Epithelial cell of esophagus (primary cell): Measurements from ENCODE around the gene TPI1.
A peak's percentile ranks its signal among the peaks of the same experiment; 100 is the strongest.

Source experiments
- DNase-seq: peaks from one replicate; pipeline ENCODE4 v3.0.0; 2010; ENCODE audit warnings: low read depth
- H3K4me3 ChIP-seq: 2 replicates; pipeline ENCODE4 v1.5.1; 2011; ENCODE audit warnings: mild to moderate bottlenecking, low read length, control low read depth
- TF ChIP-seq, protein P1 (sequence below): IDR thresholded peaks from 2 replicates; pipeline ENCODE4 v1.5.1; 2011; ENCODE audit warnings: low read depth, mild to moderate bottlenecking, low read length, control low read depth, inconsistent platforms; ENCODE audit not compliant: insufficient read depth; ENCODE audit errors: missing control alignments

TPI1 gene

GRCh38 chr12:6821591-6822425, 45.5 kb upstream of the TPI1 start, which contains the start of gene GPR162:
TSS of gene GPR162 (plus strand) at chr12:6821821. CDS start at chr12:6823899, 2,078 bp downstream.
- DNase-seq: peak; percentile 34
- TF ChIP-seq, protein P1, sequence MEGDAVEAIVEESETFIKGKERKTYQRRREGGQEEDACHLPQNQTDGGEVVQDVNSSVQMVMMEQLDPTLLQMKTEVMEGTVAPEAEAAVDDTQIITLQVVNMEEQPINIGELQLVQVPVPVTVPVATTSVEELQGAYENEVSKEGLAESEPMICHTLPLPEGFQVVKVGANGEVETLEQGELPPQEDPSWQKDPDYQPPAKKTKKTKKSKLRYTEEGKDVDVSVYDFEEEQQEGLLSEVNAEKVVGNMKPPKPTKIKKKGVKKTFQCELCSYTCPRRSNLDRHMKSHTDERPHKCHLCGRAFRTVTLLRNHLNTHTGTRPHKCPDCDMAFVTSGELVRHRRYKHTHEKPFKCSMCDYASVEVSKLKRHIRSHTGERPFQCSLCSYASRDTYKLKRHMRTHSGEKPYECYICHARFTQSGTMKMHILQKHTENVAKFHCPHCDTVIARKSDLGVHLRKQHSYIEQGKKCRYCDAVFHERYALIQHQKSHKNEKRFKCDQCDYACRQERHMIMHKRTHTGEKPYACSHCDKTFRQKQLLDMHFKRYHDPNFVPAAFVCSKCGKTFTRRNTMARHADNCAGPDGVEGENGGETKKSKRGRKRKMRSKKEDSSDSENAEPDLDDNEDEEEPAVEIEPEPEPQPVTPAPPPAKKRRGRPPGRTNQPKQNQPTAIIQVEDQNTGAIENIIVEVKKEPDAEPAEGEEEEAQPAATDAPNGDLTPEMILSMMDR: no peak
- H3K4me3 ChIP-seq: peak within 1 kb of the TSS; percentile 18

GRCh38 chr12:6822426-6823135, 44.8 kb upstream of the TPI1 start:
- no peak for DNase-seq
- no peak overlapping the region for H3K4me3 ChIP-seq
- TF ChIP-seq, protein P1: no peak

GRCh38 chr12:6823182-6824084, 43.9 kb upstream of the TPI1 start:
- no peak overlapping the region for H3K4me3 ChIP-seq
- TF ChIP-seq, protein P1: no peak
- DNase-seq: no peak

DNA sequence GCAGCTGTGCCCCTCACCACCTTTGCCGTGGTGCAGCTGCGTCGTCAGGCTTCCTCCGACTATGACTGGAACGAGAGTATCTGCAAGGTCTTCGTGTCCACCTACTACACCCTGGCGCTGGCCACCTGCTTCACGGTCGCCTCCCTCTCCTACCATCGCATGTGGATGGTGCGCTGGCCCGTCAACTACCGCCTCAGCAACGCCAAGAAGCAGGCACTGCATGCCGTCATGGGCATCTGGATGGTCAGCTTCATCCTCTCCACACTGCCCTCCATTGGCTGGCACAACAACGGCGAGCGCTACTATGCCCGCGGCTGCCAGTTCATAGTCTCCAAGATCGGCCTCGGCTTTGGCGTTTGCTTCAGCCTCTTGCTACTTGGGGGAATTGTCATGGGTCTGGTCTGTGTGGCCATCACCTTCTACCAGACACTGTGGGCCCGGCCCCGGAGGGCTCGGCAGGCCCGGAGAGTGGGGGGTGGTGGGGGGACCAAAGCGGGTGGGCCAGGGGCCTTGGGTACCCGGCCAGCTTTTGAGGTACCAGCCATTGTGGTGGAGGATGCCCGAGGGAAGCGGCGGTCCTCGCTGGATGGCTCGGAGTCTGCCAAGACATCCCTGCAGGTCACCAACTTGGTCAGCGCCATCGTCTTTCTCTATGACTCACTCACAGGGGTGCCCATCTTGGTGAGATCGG, 43.1 kb upstream of the TPI1 start:
- no peak overlapping the region for H3K4me3 ChIP-seq
- no peak for DNase-seq
- TF ChIP-seq, protein P1: no peak

DNA sequence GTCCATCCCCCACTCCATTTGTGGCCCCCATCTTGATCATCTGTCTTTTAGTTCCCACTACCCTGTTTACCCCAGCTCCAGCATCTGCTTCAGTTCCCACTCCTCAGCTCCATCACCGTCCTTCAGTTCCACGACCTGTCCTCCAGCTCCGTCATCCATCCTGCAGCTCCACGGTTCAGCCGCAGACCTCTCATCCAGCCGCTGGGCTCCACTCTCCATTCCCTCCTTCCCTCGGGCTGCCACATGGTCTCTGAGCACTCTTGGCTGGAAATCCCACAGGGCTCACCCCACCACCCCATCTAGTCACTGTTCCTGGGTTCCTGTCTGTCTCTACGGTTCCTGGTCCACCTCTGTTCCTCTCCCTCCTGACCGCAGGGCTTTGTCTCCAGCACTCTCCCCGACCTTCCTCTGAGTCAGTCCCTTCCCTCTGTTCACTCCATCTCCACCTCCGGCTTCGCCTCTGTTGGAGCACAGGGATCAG, 42.4 kb upstream of the TPI1 start:
- TF ChIP-seq, protein P1: no peak
- peak; percentile 41 for DNase-seq
- no peak overlapping the region for H3K4me3 ChIP-seq
